ENCODE results near the gene UGT1A6.

Gene UGT1A6

GRCh38 chr2:233772153-233772552, 79.5 kb downstream of the UGT1A6 start:
- DNase-seq, result no peak

- DNase-seq, result no peak
These were observed 79.9 kb downstream of the UGT1A6 start for GRCh38 chr2:233772583-233772982.

- DNase-seq, result no peak
These were observed 81.2 kb downstream of the UGT1A6 start for GRCh38 chr2:233773854-233774253.

DNA sequence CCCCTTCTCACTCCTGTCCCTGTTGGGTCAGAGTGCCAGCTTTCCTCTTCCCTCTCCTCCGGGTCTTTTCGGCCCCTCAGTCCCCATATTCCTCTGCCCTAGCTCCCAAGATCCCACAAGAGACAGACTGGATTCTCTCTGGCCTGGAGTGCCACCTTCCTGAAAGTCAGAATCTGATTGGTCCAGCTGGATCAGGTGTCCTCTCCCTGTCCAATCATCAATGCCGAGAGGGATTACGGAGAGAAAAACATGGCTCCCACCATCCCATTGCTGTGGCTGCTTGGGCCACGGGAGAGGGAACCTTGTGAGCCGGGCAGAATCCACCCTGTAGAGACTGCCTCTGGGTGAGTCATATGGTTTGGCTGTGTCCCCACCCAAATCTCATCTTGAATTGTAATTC, 82.7 kb downstream of the UGT1A6 start:
- no peak for DNase-seq

- no peak for DNase-seq
These were observed 85.3 kb downstream of the UGT1A6 start, which contains the start of gene MROH2A for GRCh38 chr2:233778030-233778429. MROH2A (plus strand) TSS chr2:233778330; CDS start chr2:233779359, 1,029 bp downstream.

DNA sequence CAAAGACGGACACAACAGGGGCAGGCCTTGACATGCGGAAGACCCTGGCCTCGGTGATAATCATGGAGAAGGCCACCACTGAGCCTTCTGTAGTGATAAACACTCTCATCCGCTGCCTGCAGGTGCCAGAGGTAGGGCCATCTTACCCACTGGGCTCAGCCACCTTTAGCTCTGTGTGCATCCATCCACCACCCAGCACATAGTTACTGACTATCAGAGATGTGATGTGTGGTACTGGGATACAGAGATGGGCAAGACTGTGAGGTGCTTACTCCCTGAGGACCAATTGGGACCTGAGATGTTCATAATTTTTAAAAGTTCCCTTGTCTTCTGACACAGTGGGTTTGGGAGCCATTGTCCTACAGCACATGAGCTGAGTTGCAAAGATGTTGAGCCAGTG, 87.0 kb downstream of the UGT1A6 start:
- no peak for DNase-seq

GRCh38 chr2:233780771-233781170, 88.1 kb downstream of the UGT1A6 start:
- DNase-seq, result no peak

GRCh38 chr2:233789554-233789953, 96.9 kb downstream of the UGT1A6 start:
- no peak for DNase-seq

- DNase-seq, result no peak
These were observed 98.6 kb downstream of the UGT1A6 start for GRCh38 chr2:233791151-233791882.

DNA sequence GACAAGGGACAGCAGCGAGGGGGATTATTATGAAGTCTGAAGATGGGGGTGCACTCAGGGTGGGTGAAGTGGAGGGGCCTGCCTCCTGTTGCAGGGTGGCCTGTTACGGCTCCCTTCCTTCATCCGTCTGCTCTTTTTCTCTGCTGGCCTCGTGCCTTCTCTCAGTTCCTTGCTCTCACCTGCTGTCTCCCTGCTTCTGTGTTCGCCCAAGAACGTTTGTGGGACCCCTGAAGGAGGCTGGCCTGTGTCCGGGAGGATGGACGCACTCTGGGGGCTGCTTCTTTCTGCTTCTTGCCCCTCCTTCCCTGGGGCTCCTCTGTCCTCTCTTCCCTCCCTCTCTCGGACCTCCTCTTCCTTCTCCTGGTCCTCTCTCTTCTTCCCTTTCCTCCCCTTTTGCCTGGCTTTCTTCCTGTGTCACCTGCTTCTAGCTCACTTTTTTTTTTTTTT, 99.2 kb downstream of the UGT1A6 start:
- DNase-seq, result no peak

DNA sequence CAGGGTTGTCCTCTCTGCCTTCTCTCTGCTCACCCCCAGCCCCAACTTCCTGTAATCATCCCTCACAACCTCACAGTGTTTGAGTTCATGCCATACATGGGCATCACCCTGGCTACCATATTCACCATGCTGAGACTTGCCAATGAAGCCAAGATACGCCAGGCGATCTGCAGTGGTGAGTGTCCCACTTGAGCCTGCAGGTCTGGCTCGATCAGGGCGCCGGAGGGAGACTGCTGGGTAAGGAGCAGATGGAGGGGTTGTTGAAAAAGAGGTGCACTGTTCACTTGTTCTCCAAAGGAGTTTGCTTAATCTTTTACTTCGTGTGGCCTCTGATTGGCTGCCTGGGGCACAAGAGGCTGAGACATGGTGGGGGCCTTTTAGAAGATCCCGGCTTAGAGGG, 100.0 kb downstream of the UGT1A6 start:
- no peak for DNase-seq

- DNase-seq, result no peak
These were observed 100.9 kb downstream of the UGT1A6 start for GRCh38 chr2:233793465-233794127.

DNA sequence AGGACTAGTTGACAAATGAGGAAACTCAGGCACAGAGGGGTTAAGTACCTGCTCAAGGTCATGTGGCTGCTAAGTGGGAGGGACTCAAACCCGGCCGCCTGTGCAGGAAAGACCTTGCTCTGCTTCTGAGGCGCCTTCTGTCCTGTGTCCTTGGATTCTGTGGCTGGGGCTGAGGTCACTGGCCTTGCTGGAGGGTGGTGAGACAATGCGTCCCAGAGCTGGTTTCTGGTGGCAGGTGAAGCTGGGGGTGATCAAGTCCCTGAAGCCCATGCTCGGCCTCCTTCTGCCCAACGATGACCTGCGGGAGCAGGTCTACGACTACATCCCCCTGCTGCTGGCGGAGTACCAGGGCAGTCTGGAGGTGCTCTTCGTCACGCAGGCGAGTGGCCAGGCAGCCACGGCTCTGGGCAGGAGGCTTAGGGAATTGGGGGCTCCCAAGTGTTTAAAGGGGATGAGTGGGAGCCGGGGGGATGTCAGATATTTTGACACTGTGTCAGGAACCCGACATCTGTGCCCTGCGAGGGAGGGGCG, 101.5 kb downstream of the UGT1A6 start:
- no peak for DNase-seq

DNA sequence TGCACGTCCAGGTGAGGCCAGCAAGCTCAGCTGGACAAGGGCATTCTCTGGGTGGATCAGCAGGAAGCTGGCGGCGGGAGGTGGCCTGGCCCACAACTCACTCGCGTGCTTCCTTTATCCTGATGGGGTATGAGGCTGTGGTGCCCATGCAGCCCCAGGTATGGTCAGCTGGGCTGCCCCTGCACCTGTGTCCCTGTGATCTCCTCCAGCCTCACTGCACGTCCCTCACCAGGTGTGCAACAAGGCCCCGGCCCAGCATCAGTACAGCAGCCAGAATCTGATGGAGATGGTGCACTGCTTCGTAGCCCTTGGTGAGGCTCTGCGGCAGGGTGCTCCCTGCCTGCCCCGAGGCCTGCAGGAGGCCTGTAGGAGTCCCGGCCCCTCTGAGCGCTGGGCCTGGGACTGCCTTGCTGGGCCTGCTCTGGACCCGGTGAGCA, 103.1 kb downstream of the UGT1A6 start:
- no peak for DNase-seq

DNA sequence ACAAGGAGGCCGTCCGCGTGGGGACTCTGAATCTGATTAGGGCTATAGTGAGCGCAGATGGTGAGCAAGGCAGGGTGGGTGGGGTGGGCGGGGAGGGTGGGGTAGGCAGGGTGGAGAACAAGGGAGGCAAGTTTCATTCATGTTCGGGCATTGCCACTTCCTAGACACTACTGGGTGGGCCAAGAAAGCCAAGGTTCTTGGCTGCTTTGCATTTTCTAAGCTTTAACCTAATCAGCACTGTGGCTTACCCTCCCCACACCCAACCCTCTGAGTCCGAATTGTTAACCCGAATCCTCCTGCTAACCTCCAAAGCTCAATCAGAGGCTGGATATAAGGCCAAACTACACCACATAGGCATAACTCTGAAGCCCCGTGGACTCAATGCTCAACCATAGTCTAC, 103.6 kb downstream of the UGT1A6 start:
- DNase-seq, result no peak

GRCh38 chr2:233798335-233799086, 105.8 kb downstream of the UGT1A6 start:
- no peak for DNase-seq

DNA sequence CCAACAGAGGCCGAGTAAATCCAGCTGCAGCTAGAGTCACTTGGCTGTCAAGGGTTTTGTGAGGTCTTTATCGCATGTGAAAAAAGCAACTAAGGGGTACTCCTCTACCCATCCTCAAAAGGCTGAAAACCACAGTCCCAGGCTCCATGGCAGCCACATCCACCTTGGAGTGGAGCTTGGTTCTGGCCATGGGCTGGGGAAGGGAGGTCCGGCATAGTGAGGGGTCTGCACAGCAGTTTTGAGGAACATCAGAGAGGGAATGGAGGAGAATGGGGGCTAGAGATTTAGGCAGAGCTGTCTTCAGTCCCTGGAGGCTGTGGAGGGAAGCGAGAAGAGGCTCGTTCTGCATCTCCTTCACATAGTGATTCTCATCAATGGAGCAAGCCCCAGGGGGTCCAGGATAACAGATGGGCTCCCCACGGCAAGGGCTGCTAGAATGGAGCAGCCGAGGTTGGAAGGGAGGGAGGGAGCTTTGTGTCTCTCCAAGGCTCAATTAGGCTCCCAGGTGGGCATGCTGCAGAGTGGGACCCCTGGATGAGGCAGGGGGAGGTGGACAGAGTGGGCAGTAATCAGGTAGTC, 106.5 kb downstream of the UGT1A6 start:
- DNase-seq, result no peak

DNA sequence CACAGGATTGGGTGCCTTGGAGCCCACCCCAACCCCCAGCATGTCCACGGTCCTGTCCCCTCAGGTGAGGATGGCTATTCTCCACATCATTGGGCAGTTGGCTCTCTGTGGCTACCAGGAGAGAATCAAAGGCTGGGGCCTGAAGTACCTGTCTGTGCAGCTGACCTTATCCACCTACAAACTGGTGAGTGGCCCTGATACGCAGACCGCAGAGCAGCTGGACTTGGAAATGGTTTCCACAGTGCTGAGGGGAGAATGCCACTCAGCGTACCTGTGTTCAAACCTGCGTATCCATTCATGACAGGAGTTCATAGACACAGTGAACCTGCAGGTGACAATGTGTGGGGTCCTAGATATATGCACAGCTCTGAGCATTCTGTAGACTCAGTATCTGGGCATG, 107.0 kb downstream of the UGT1A6 start:
- DNase-seq, result no peak

DNA sequence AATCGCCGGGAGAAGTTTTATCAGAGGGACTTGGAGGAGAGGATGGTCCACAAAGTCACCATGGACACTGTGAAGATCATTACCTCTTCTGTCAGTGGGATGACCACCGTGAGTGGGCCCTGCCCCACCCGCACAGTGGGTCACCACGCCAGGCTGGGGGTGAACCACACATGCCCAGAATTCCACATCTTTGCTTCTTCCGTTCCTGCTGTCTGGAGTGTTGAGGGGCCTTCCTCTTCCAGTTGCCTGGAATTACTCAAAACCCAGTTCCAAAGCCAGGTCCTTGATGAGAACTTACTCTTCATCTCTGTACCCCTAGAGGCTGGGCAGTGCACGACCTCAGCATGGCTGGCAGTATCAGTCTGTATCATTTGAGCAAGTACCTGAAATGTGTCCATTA, 107.5 kb downstream of the UGT1A6 start:
- no peak for DNase-seq

DNA sequence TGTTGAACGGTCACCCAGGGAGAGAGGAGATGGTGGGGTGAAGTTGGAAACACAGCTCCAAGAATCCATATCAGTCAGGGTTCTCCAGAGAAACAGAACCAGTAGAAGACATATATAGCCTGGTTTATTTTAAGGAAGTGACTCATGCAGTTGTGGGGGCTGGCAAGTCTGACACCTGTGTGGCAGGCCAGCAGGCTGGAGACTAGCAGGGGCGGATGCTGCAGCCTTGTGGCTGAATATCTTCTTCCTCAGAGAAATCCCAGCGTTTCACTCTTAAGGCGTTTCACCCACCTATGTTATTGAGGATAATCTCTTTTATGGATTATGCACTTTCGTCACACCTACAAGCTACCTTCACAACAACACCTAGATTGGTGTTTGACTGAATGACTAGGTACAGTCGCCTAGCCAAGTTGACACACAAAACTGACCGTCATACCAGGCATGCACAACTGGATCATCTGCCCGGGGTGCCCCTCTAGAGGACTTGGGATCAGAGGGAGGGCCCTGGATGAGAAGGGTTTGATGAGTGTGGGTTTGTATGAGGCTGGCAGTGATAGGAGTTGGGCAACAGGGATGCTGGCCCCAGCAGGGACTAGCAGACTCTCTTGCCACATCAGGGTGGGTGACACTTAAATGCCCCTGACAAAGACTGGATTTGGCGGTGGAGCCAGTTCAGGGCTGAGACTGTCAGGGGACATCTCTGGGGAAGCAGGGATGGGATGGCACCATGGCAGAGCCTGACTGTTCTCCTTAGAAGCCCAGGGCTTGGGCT, 108.9 kb downstream of the UGT1A6 start:
- DNase-seq, result no peak

DNA sequence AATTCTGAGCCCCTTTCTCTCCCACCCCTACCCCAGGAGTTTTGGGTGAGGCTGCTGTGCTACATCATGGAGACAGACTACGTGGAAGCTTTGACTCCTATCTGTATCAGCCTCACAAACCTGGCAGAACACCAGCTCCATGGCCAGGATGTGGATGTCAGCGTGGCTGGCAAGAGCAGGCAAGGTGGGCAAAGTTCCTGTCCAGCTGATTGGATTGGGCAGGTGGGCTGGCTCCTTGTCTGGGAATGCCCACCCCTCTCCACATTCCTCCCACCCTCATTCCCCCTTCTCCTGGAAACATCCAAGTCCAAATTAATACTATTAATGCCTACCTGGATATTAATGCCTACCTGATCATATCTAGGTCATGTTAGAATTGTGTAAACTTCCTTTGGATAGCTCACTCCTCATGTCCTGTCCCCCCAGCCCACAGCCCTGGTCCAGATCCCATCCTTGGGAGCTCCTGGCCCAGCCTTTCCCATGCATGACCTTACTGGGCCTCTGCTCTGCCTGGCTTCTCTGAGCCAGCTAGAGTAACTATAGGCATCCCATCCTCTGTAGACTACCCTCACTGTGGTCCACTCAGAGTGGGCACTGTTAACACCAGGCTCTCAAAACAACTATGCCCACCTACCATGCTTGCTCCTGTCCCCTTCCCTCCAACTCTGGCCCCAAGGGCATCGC, 109.6 kb downstream of the UGT1A6 start:
- DNase-seq, result no peak
